NCI-H1092 (cell line): Measurements from ENCODE around the gene ZFAND2B.

ENCODE experiments used
- DNase-seq: peaks from one replicate; lab custom pipeline; 2025; lab: John Stamatoyannopoulos, UW

ZFAND2B gene

GRCh38 chr2:219204425-219205164 lies 2.0 kb upstream of the ZFAND2B start:
- DNase-seq: no peak

GRCh38 chr2:219205165-219205538 lies 1.4 kb upstream of the ZFAND2B start:
- no peak for DNase-seq

GRCh38 chr2:219205981-219206327 lies 628 bp upstream of the ZFAND2B start:
- DNase-seq: no peak

- DNase-seq: no peak
These were observed 727 bp downstream of the ZFAND2B start for GRCh38 chr2:219207134-219207883.

- no peak for DNase-seq
These were observed 1.5 kb downstream of the ZFAND2B start for GRCh38 chr2:219207884-219208740.

GRCh38 chr2:219209236-219210195 lies 2.9 kb downstream of the ZFAND2B start:
- no peak for DNase-seq

- DNase-seq: no peak
These were observed 3.8 kb downstream of the ZFAND2B start for GRCh38 chr2:219210196-219210885.

GRCh38 chr2:219210886-219211362 lies 4.3 kb downstream of the ZFAND2B start:
- no peak for DNase-seq

- no peak for DNase-seq
These were observed 6.4 kb downstream of the ZFAND2B start for GRCh38 chr2:219213026-219213415.

GRCh38 chr2:219213486-219214071 lies 7.0 kb downstream of the ZFAND2B start:
- no peak for DNase-seq

- DNase-seq: no peak
These were observed 7.6 kb downstream of the ZFAND2B start for GRCh38 chr2:219214141-219214540.

- no peak for DNase-seq
These were observed 8.2 kb downstream of the ZFAND2B start for GRCh38 chr2:219214786-219215185.

- no peak for DNase-seq
These were observed 9.4 kb downstream of the ZFAND2B start for GRCh38 chr2:219215871-219216534.

- DNase-seq: no peak
These were observed 9.9 kb downstream of the ZFAND2B start for GRCh38 chr2:219216535-219216915.

- DNase-seq: peak; percentile 52
These were observed 11.7 kb downstream of the ZFAND2B start for GRCh38 chr2:219218217-219218731.

GRCh38 chr2:219218732-219219701 lies 12.4 kb downstream of the ZFAND2B start, which contains the start of gene ABCB6:
Gene ABCB6 (minus strand): TSS chr2:219218958. CDS start chr2:219218673, 285 bp downstream.
- DNase-seq: peak; percentile 88

- DNase-seq: no peak
These were observed 13.4 kb downstream of the ZFAND2B start for GRCh38 chr2:219219784-219220532.
